C4-2B (cell line): ENCODE results near the gene MAP3K14.

Experiments
- CTCF ChIP-seq: fragments of 450-650 bp; conservative IDR thresholded peaks from 2 replicates; pipeline ENCODE4 v1.5.1; 2017; ENCODE audit warnings: mild to moderate bottlenecking
- ZFX ChIP-seq: fragments of 450-650 bp; IDR thresholded peaks from 2 replicates; pipeline ENCODE4 v1.6.1; 2017

GRCh38 chr17:45366049-45366448 lies 49.2 kb upstream of the MAP3K14 start:
- TF ChIP-seq CTCF (no peak), ZFX (no peak)
